ENCODE results near the gene DNER. TPM values are rescaled to one million over a fixed set of nuclear protein-coding genes. Genes with fewer than 3 reads are reported as not detected.

The DNER gene
- polyA plus RNA-seq, 1 of the 3 experiments (the other 2 are of a cell fraction): 1.4 TPM

GRCh38 chr2:229701716-229702115 is 12.6 kb downstream of the DNER start:
- Histone ChIP-seq H3K79me2 (ENCODE audit: insufficient read depth) (no peaks in the 10 kb centered on the region), H3K36me3 (replicated peaks in 1 of 2; ENCODE audit: control insufficient read depth in 1 of 2, insufficient read depth in 2 of 2, low read length in 1 of 2) (no peaks in the 10 kb centered on the region), H3K9me3 (no peaks in the 10 kb centered on the region), H2AFZ (ENCODE audit: low read depth) (no peak overlapping the region), H3K9ac (no peak overlapping the region), H3K4me2 (no peak overlapping the region), H3K4me1 (ENCODE audit: control insufficient read depth in 1 of 2, insufficient read depth in 2 of 2, low read depth in 1 of 2, low read length in 1 of 2) (no peaks in the 10 kb centered on the region), H3F3A (replicated peaks; ENCODE audit: insufficient read depth) (no peaks in the 10 kb centered on the region), H3K4me3 (ENCODE audit: low read depth in 2 of 2, low read length in 1 of 2) (no peak overlapping the region), H4K20me1 (ENCODE audit: insufficient read depth) (no peaks in the 10 kb centered on the region), H3K9me2 (no peaks in the 10 kb centered on the region), H3K27me3 (ENCODE audit: insufficient read depth) (no peaks in the 10 kb centered on the region), H3K27ac (ENCODE audit: low read depth in 2 of 2, low read length in 1 of 2) (no peak overlapping the region)
- 39% methylated on average over 6 of the region's 6 CpGs for WGBS (ENCODE audit: low lambda C conversion rate)
- no peak for DNase-seq
- CTCF ChIA-PET: interaction anchor here (0.7 to 2.3 kb wide), 2 partner anchors 11 kb away, joined by 3 to 7 read pairs; no protein-coding TSS in a partner anchor
- TF ChIP-seq MEF2A (IDR thresholded peaks at IDR 0.05; ENCODE audit: borderline replicate concordance, low read depth): no peak
- TF ChIP-seq YY1 (IDR thresholded peaks at IDR 0.05; ENCODE audit: low read depth): no peak
- TF ChIP-seq NRF1 (IDR thresholded peaks at IDR 0.05; ENCODE audit: low read depth, low read length): no peak
- no peak for TF ChIP-seq SIN3A (IDR thresholded peaks at IDR 0.05; ENCODE audit: borderline replicate concordance, low read depth, low read length)
- POLR2A ChIA-PET: no interaction called here

DNA sequence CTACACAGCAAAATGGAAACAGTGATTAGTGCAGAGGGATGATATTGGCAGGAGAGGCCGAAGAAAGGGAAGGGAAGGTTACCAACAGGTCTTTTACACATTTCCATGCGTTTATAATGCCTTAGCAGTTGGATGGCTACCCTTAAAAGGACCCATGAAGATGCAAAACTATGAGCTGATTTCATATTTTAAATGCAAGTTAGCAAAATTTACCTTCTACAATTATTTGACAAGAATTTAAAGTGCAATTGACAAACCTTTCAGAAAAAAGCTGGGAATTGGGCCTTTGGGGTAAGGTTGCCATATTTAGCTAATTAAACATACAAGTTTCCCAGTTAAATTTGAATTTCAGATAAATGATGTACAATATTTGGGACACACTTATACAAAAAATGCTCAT is 13.3 kb downstream of the DNER start:
- Histone ChIP-seq H3F3A (replicated peaks; ENCODE audit: insufficient read depth) (no peaks in the 10 kb centered on the region), H4K20me1 (ENCODE audit: insufficient read depth) (no peaks in the 10 kb centered on the region), H3K9me3 (no peaks in the 10 kb centered on the region), H3K79me2 (ENCODE audit: insufficient read depth) (no peaks in the 10 kb centered on the region), H3K27ac (ENCODE audit: low read depth in 2 of 2, low read length in 1 of 2) (no peak overlapping the region), H3K27me3 (ENCODE audit: insufficient read depth) (no peaks in the 10 kb centered on the region), H3K4me2 (no peak overlapping the region), H3K4me3 (ENCODE audit: low read depth in 2 of 2, low read length in 1 of 2) (no peak overlapping the region), H2AFZ (ENCODE audit: low read depth) (no peak overlapping the region), H3K36me3 (replicated peaks in 1 of 2; ENCODE audit: control insufficient read depth in 1 of 2, insufficient read depth in 2 of 2, low read length in 1 of 2) (no peaks in the 10 kb centered on the region), H3K4me1 (ENCODE audit: control insufficient read depth in 1 of 2, insufficient read depth in 2 of 2, low read depth in 1 of 2, low read length in 1 of 2) (no peaks in the 10 kb centered on the region), H3K9me2 (no peaks in the 10 kb centered on the region), H3K9ac (no peak overlapping the region)
- WGBS (ENCODE audit: low lambda C conversion rate): 15% methylated on average over 2 of the region's 2 CpGs
- CTCF ChIA-PET: interaction anchor here (0.7 to 2.3 kb wide), 2 partner anchors 10 to 11 kb away, joined by 3 to 7 read pairs; no protein-coding TSS in a partner anchor
- POLR2A ChIA-PET: no interaction called here
- no peak for DNase-seq
- TF ChIP-seq, protein P1, sequence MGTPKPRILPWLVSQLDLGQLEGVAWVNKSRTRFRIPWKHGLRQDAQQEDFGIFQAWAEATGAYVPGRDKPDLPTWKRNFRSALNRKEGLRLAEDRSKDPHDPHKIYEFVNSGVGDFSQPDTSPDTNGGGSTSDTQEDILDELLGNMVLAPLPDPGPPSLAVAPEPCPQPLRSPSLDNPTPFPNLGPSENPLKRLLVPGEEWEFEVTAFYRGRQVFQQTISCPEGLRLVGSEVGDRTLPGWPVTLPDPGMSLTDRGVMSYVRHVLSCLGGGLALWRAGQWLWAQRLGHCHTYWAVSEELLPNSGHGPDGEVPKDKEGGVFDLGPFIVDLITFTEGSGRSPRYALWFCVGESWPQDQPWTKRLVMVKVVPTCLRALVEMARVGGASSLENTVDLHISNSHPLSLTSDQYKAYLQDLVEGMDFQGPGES (IDR thresholded peaks at IDR 0.05; ENCODE audit: low read depth, low read length): no peak
- TF ChIP-seq YY1 (IDR thresholded peaks at IDR 0.05; ENCODE audit: low read depth) (no peak), FOXM1 (IDR thresholded peaks at IDR 0.05; ENCODE audit: low read depth) (no peak), SMC3 (IDR thresholded peaks at IDR 0.05; ENCODE audit: low read depth, low read length) (no peak), EP300 (IDR thresholded peaks at IDR 0.05; ENCODE audit: borderline replicate concordance in 1 of 2, low read depth in 1 of 2, low read length in 1 of 2) (no peak), TCF12 (IDR thresholded peaks at IDR 0.05) (no peak), FOSL2 (IDR thresholded peaks at IDR 0.05; ENCODE audit: borderline replicate concordance, low read depth) (no peak), PBX3 (IDR thresholded peaks at IDR 0.05) (no peak), NFIC (IDR thresholded peaks at IDR 0.05; ENCODE audit: borderline replicate concordance) (no peak), NRF1 (IDR thresholded peaks at IDR 0.05; ENCODE audit: low read depth, low read length) (no peak)
